AG04450 (cell line): ENCODE measurements around the gene CIAPIN1. TPM values are rescaled to one million over a fixed set of nuclear protein-coding genes. Genes with fewer than 3 reads are reported as not detected.

ENCODE experiments used
- CTCF ChIA-PET: fragments of 300-600, 350-600 bp; formaldehyde crosslinking; extraction: SDS; loops from one replicate; lab custom pipeline; 2022; ENCODE audit warnings: antibody characterized with exemption, inconsistent platforms; lab: Charles Lee
- POLR2A ChIA-PET: fragments of 350-600 bp; formaldehyde crosslinking; extraction: SDS; loops from one replicate; lab custom pipeline; 2021; ENCODE audit warnings: antibody characterized with exemption, inconsistent platforms; lab: Yijun Ruan, JAX
- DNase-seq: peaks from one replicate; pipeline ENCODE4 v3.0.0-alpha.2; 2011; ENCODE audit warnings: low read depth, low spot score
- H3K27ac ChIP-seq: one replicate; pipeline ENCODE4 v1.5.1; 2012; ENCODE audit warnings: low read depth, low read length, control low read depth
- H3K27me3 ChIP-seq: one replicate; pipeline ENCODE4 v1.6.0; 2012; ENCODE audit warnings: low read length; ENCODE audit not compliant: control insufficient read depth, insufficient read depth
- H3K4me3 ChIP-seq: 2 replicates; pipeline ENCODE4 v1.5.1; 2011; ENCODE audit warnings: mild to moderate bottlenecking, low read depth, low read length, control low read depth
- H3K9me3 ChIP-seq: 2 replicates; pipeline ENCODE4 v1.5.1; 2012; ENCODE audit warnings: low read length; ENCODE audit not compliant: control insufficient read depth, insufficient read depth
- CTCF ChIP-seq: IDR thresholded peaks from 2 replicates; pipeline ENCODE4 v1.5.1; 2011; ENCODE audit warnings: low read depth, low read length, control low read depth, inconsistent platforms
- polyA plus RNA-seq: library from polyadenylated mRNA; depleted of rRNA; stranded (reverse); fragments of >200 nt; gene quantifications from 2 replicates; pipeline ENCODE4 v1.2.3, GENCODE V29; 2011

Gene CIAPIN1
- polyA plus RNA-seq, 1 experiment: 48.6 TPM

GRCh38 chr16:57389087-57389468, 58.1 kb downstream of the CIAPIN1 start:
- H3K27me3 ChIP-seq: peaks cover 41% of the 10 kb centered on the region
- no peak overlapping the region for H3K27ac ChIP-seq
- H3K4me3 ChIP-seq: no peak overlapping the region
- CTCF ChIA-PET: no interaction called here
- POLR2A ChIA-PET: no interaction called here
- no peaks in the 10 kb centered on the region for H3K9me3 ChIP-seq
- TF ChIP-seq CTCF: no peak
- DNase-seq: no peak

GRCh38 chr16:57388359-57389086, 58.7 kb downstream of the CIAPIN1 start:
- H3K4me3 ChIP-seq: no peak overlapping the region
- TF ChIP-seq CTCF: no peak
- H3K9me3 ChIP-seq: no peaks in the 10 kb centered on the region
- H3K27ac ChIP-seq: no peak overlapping the region
- CTCF ChIA-PET: interaction anchor here (0.5 kb wide), 1 partner anchor 33 kb away, joined by 3 read pairs; no protein-coding TSS in a partner anchor
- DNase-seq: no peak
- H3K27me3 ChIP-seq: peaks cover 41% of the 10 kb centered on the region
- POLR2A ChIA-PET: no interaction called here

- H3K27ac ChIP-seq: no peak overlapping the region
- no peak for TF ChIP-seq CTCF
- H3K9me3 ChIP-seq: no peaks in the 10 kb centered on the region
- CTCF ChIA-PET: no interaction called here
- no peak overlapping the region for H3K4me3 ChIP-seq
- DNase-seq: no peak
- POLR2A ChIA-PET: no interaction called here
- H3K27me3 ChIP-seq: peaks cover 41% of the 10 kb centered on the region
Measured at GRCh38 chr16:57387598-57388354, 59.4 kb downstream of the CIAPIN1 start.

- ChIA-PET POLR2A (no interaction called here), CTCF (interaction anchor here (0.9 to 1.3 kb wide), 2 partner anchors 31 to 86 kb away, joined by 3 read pairs; no protein-coding TSS in a partner anchor)
- DNase-seq: no peak
Measured at GRCh38 chr16:57386381-57386951, 60.7 kb downstream of the CIAPIN1 start.

More at GRCh38 chr16:57386381-57386951, 60.7 kb downstream of the CIAPIN1 start:
- TF ChIP-seq CTCF: no peak
- H3K27ac ChIP-seq: no peak overlapping the region
- peaks cover 40% of the 10 kb centered on the region for H3K27me3 ChIP-seq
- no peaks in the 10 kb centered on the region for H3K9me3 ChIP-seq
- no peak overlapping the region for H3K4me3 ChIP-seq
